Muscle layer of colon (tissue), 2 donors: ENCODE data around the gene POU2F3.

Experiments
- H3K27ac ChIP-seq: one replicate; pipeline ENCODE4 v1.7.0; 2013; ENCODE audit warnings: low read depth, mild to moderate bottlenecking, low read length, moderate library complexity
- H3K27me3 ChIP-seq, 2 donors: one replicate each; pipeline ENCODE4 v1.7.0; 2013; ENCODE audit warnings: low read length in 2 of 2, mild to moderate bottlenecking in 2 of 2; ENCODE audit not compliant: insufficient read depth in 2 of 2, control insufficient read depth in 1 of 2
- H3K36me3 ChIP-seq: one replicate; pipeline ENCODE4 v1.7.0; 2013; ENCODE audit warnings: mild to moderate bottlenecking, low read length; ENCODE audit not compliant: insufficient read depth
- H3K4me1 ChIP-seq: one replicate; pipeline ENCODE4 v1.7.0; 2013; ENCODE audit warnings: mild to moderate bottlenecking, low read length; ENCODE audit not compliant: insufficient read depth
- H3K4me3 ChIP-seq, 2 donors: one replicate each; pipeline ENCODE4 v1.7.0; 2013; ENCODE audit warnings: low read length in 2 of 2, low read depth in 1 of 2, mild to moderate bottlenecking in 1 of 2, moderate library complexity in 1 of 2
- H3K9ac ChIP-seq: one replicate; pipeline ENCODE4 v1.7.0; 2013; ENCODE audit warnings: low read length
- H3K9me3 ChIP-seq: one replicate; pipeline ENCODE4 v1.7.0; 2013; ENCODE audit warnings: mild to moderate bottlenecking, low read length
- donor health status: abdominal sarcoma.
- donor health status: Adenocarcinoma of cecum.

The POU2F3 gene

GRCh38 chr11:120331301-120331996 lies 91.5 kb downstream of the POU2F3 start:
- no peak overlapping the region for H3K27ac ChIP-seq

GRCh38 chr11:120332822-120333716 lies 93.1 kb downstream of the POU2F3 start:
- H3K27ac ChIP-seq = no peak overlapping the region
- no peaks in the 10 kb centered on the region for H3K9me3 ChIP-seq
- H3K36me3 ChIP-seq = peaks cover 13% of the 10 kb centered on the region
- no peaks in the 10 kb centered on the region for H3K4me1 ChIP-seq
- H3K4me3 ChIP-seq = no peak overlapping the region
- H3K27me3 ChIP-seq = no peaks in the 10 kb centered on the region
- H3K9ac ChIP-seq = no peak overlapping the region

More at GRCh38 chr11:120331301-120331996, 91.5 kb downstream of the POU2F3 start:
- no peak overlapping the region for H3K9ac ChIP-seq
- no peak overlapping the region for H3K4me3 ChIP-seq
- H3K4me1 ChIP-seq = peaks cover 4% of the 10 kb centered on the region
- peaks cover 13% of the 10 kb centered on the region for H3K36me3 ChIP-seq
- no peaks in the 10 kb centered on the region for H3K27me3 ChIP-seq
- no peaks in the 10 kb centered on the region for H3K9me3 ChIP-seq

- H3K27ac ChIP-seq = no peak overlapping the region
- H3K4me1 ChIP-seq = peaks cover 5% of the 10 kb centered on the region
- H3K36me3 ChIP-seq = peaks cover 13% of the 10 kb centered on the region
- no peaks in the 10 kb centered on the region for H3K27me3 ChIP-seq
- no peak overlapping the region for H3K9ac ChIP-seq
- no peak overlapping the region for H3K4me3 ChIP-seq
- H3K9me3 ChIP-seq = no peaks in the 10 kb centered on the region
Observed at GRCh38 chr11:120333801-120334200, 93.9 kb downstream of the POU2F3 start.

GRCh38 chr11:120334332-120334731 lies 94.4 kb downstream of the POU2F3 start:
- no peaks in the 10 kb centered on the region for H3K27me3 ChIP-seq

GRCh38 chr11:120334894-120335462 lies 95.0 kb downstream of the POU2F3 start:
- Histone ChIP-seq H3K9me3 (no peaks in the 10 kb centered on the region), H3K4me3 (peak overlapping the region; percentile 2 to 75), H3K27ac (peak overlapping the region; percentile 89), H3K36me3 (peaks cover 8% of the 10 kb centered on the region), H3K27me3 (no peaks in the 10 kb centered on the region), H3K4me1 (peaks cover 10% of the 10 kb centered on the region), H3K9ac (peak overlapping the region; percentile 39)

More at GRCh38 chr11:120334332-120334731, 94.4 kb downstream of the POU2F3 start:
- peaks cover 13% of the 10 kb centered on the region for H3K36me3 ChIP-seq
- H3K4me1 ChIP-seq = peaks cover 5% of the 10 kb centered on the region
- no peaks in the 10 kb centered on the region for H3K9me3 ChIP-seq
- no peak overlapping the region for H3K9ac ChIP-seq
- H3K27ac ChIP-seq = no peak overlapping the region
- H3K4me3 ChIP-seq = no peak overlapping the region

DNA sequence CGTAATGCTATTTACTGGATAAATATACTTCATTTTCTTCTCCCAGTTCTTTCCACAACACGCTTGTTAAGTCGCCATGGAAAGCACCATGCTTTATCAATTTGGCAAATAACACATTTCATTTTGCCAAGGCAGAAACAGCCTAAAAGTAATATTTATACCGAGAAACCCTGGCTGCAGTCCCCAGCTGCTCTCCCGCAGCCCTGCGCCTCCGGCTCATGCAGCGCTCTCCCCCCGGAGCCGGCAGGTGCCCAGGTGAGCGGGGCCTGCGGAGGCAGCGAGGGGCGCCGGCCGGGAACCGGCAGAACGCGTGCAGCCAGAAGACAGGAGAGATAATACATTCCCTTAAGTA lies 95.6 kb downstream of the POU2F3 start:
- H3K36me3 ChIP-seq = peaks cover 5% of the 10 kb centered on the region
- H3K9ac ChIP-seq = peak overlapping the region; percentile 39
- H3K4me1 ChIP-seq = peaks cover 15% of the 10 kb centered on the region
- no peaks in the 10 kb centered on the region for H3K27me3 ChIP-seq
- H3K4me3 ChIP-seq = peak overlapping the region; percentile 64 to 75
- H3K9me3 ChIP-seq = no peaks in the 10 kb centered on the region
- peak overlapping the region; percentile 89 for H3K27ac ChIP-seq

DNA sequence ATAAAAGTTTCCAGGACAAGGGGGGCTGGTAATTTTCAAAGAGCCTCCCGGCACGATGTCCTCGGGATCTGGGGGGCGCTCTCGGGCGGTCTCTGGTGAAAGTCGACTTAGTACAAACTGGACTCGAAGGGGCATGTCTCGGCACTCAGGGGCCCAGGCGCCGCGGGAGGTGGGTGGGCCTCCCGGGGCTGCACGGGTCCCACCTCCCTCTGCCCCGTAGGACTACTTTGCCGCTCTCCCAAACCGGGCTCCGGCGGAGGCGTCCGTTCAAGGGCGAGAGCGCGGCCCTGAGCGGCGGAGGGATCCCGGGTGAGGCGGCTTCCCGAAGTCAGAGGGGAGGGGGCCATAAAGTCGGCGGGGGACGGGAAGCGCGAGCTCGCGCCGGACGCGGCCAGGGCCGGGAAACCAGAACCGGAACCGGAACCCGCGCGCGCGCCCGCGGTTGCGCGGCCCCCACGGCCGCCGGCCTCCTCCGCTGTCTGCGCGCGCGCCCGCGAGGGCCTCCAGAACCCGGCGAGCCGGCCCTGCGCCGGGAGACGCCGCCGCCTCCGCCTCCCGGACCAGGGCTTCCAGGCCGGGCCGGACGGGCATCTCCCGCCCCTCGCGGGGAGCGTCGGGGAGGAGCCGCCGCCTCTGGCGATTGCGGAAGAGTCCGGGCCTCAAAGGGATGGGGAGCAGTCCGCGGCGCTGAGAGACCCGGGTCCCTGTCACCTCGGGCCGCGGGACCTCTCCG lies 96.1 kb downstream of the POU2F3 start, which contains the start of gene ARHGEF12:
Gene ARHGEF12 (plus strand): TSS at position 506 of the 733 bp plus-strand sequence. CDS start 831 bp downstream, outside the sequence.
- no peaks in the 10 kb centered on the region for H3K36me3 ChIP-seq
- H3K4me3 ChIP-seq = peak within 1 kb of the TSS; percentile 64 to 97
- peak within 1 kb of the TSS; percentile 94 for H3K9ac ChIP-seq
- peak within 1 kb of the TSS; percentile 89 for H3K27ac ChIP-seq
- H3K9me3 ChIP-seq = no peaks in the 10 kb centered on the region
- H3K4me1 ChIP-seq = peaks cover 19% of the 10 kb centered on the region
- H3K27me3 ChIP-seq = no peaks in the 10 kb centered on the region

DNA sequence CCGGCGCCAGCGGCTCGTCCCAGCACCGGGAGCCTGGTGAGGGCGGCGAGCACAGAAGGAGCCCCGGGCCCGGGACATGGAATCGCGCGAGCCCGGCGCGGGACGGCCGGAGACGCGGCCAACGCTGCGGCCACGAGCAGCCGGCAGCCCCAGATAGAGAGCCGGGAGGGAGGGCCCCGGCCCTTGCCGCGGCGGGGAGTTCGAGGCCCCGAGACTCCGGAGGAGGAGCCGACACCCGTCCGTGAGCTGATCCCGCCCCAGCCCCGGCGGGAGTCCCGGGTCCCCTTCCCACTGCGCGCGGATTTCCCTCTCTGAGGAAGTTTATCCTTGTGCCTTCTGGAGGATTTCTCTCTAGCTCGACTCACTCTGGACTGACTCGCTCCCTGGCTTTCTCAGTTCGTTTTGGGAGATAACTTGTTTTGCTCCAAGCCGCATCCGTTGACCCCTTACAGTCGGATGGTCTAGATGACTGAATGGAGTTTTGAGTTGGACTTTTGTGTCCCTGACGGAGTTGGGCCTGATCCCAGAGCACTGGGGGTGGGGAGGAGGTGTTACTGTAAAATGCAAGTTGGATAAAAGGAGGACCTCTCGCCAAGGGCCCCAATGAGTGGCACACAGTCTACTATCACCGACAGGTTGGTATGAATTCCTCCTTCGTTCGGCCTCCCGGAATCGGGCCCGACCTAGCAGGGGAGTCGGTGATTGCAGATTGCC lies 96.9 kb downstream of the POU2F3 start:
- Histone ChIP-seq H3K9ac (peak overlapping the region; percentile 94), H3K27me3 (no peaks in the 10 kb centered on the region), H3K9me3 (no peaks in the 10 kb centered on the region)

GRCh38 chr11:120337355-120338106 lies 97.6 kb downstream of the POU2F3 start:
- H3K36me3 ChIP-seq = no peaks in the 10 kb centered on the region
- H3K27ac ChIP-seq = peak overlapping the region; percentile 59
- H3K4me3 ChIP-seq = peak overlapping the region; percentile 36 to 97
- H3K9me3 ChIP-seq = no peaks in the 10 kb centered on the region
- H3K27me3 ChIP-seq = no peaks in the 10 kb centered on the region
- peak overlapping the region; percentile 94 for H3K9ac ChIP-seq
- peaks cover 24% of the 10 kb centered on the region for H3K4me1 ChIP-seq

More for the DNA sequence above, 96.9 kb downstream of the POU2F3 start:
- Histone ChIP-seq H3K4me3 (peak overlapping the region; percentile 36 to 97), H3K27ac (peak overlapping the region; percentile 59), H3K4me1 (peaks cover 19% of the 10 kb centered on the region), H3K36me3 (no peaks in the 10 kb centered on the region)
